Measurements from ENCODE around the gene SMYD3.

- TF ChIP-seq, protein P1, sequence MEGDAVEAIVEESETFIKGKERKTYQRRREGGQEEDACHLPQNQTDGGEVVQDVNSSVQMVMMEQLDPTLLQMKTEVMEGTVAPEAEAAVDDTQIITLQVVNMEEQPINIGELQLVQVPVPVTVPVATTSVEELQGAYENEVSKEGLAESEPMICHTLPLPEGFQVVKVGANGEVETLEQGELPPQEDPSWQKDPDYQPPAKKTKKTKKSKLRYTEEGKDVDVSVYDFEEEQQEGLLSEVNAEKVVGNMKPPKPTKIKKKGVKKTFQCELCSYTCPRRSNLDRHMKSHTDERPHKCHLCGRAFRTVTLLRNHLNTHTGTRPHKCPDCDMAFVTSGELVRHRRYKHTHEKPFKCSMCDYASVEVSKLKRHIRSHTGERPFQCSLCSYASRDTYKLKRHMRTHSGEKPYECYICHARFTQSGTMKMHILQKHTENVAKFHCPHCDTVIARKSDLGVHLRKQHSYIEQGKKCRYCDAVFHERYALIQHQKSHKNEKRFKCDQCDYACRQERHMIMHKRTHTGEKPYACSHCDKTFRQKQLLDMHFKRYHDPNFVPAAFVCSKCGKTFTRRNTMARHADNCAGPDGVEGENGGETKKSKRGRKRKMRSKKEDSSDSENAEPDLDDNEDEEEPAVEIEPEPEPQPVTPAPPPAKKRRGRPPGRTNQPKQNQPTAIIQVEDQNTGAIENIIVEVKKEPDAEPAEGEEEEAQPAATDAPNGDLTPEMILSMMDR (IDR thresholded peaks at IDR 0.05; ENCODE audit: low read depth, low read length, poor library complexity, severe bottlenecking), result no peak
- TF ChIP-seq EZH2phosphoT487 (IDR thresholded peaks at IDR 0.05; ENCODE audit: borderline replicate concordance, low read length), result no peak
Measured at GRCh38 chr1:246306415-246307037, 200.6 kb downstream of the SMYD3 start.

Data from DOHH2 (cell line).